ENCODE measurements around the gene SAMD11.
"Not testable (repeated sequence)": the region's sequence is repeated elsewhere in the genome, so short reads cannot be mapped to it uniquely, and the experiment has no call there.

SAMD11 gene

GRCh38 chr1:974687-975328 lies 51.1 kb downstream of the SAMD11 start:
- no peak for DNase-seq (ENCODE audit: low spot score)

DNA sequence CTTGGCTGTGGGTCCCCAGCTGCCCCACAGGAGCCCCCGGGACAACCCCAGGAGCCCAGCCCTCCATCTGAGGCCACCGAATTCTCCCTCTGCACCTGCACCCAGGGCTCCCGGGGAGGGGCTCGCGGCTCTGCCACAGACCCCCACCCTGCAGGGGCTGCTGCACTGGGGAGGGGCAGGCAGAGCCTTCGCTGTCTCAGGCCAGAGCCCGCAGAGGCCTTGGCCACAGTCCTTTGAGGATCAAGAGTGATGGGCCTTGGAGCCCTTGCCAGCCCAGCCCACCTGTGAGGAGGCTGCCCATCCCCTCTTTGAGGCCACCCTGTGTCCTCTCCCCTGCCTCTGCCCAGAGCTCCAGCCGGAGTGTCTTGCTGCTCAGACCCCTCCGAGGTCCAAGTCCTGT lies 51.6 kb downstream of the SAMD11 start:
- DNase-seq (ENCODE audit: low spot score): no peak

- no peak for DNase-seq (ENCODE audit: low spot score)
Measured at GRCh38 chr1:975896-976683, 52.4 kb downstream of the SAMD11 start.

DNA sequence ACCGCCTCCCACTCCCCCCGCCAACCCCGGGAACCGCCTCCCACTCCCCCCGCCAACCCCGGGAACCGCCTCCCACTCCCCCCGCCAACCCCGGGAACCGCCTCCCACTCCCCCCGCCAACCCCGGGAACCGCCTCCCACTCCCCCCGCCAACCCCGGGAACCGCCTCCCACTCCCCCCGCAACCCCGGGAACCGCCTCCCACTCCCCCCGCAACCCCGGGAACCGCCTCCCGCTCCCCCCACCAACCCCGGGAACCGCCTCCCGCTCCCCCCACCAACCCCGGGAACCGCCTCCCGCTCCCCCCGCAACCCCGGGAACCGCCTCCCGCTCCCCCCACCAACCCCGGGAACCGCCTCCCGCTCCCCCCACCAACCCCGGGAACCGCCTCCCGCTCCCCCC lies 53.1 kb downstream of the SAMD11 start:
- not testable (repeated sequence) for DNase-seq (ENCODE audit: low spot score)

DNA sequence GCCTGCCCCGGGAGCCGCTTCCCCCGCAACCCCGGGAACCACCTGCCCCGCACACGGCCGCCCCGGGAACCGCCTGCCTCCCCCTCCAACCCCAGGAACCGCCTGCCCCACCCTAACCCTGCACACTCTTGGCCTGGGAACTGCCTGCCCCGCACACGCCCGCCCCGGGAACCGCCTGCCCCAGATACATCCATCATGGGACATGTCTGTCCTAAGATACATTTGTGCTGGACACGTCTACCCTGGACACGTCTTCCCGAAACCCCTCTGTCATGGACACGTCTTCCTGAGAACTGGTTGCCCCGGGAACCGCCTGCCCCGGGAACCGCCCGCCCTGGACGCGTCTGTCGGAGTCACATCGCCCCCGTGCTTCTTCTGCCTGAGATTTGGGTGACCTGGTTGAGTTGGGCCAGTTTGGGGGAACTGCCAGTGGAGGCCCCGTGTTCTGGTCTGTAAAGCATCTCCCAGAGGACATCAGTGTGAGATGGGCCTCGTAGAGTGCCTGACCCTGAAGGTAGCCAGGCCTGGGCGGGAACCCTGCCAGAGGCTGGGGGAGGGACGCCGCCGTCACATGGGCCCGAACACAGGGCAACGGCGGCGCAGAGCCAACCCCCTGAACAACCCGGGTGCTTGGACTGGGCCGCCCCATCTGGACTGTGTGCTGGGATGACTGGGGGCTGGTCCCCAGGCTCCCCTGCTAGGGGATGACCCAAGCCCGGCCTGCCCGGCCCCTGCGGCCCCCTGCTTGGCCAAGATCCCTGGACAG lies 54.5 kb downstream of the SAMD11 start:
- no peak for DNase-seq (ENCODE audit: low spot score)

DNA sequence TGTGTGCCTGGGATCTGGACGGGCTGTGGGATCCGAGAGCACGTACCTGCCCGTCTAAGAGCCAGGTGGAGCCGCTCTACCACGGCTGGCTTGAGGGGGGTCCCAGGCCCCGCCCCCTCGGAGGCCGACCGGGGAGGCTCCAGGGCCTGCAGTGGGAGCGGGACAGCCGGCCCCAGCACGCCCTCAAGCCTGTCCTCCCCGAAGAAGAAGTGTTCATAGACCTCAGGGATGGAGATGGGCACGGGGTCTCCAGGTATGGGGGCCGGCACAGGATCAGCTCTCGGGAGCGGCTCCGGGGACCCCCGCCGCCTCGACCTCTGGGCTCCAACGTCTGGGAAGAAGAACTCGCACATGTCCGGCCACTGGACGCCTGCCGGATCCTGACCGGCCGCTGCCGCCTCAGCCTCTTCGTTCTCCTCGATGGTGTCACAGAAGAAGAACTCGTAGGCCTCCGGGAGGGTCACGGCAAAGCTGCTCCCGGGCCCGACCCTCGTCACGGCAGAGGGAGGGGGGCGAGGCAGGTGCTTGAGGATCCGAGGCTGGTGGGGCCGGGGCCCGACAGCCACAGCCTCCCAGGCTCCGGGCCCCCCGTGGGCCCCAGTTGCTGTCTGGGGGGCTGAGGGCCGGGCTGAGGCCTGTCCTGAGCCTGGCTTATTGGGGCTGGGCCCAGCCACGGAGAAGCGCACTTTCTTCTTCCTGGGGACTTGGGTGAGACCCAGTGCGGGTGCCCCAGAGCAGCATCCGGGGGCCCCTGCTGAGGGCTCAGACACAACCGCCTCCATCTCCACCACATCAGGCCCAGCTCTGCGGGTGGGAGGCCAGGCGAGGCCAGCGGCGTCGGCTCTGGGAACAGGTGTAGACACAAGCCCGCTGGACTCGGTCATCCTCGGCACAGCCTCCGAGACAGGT lies 55.4 kb downstream of the SAMD11 start:
- no peak for DNase-seq (ENCODE audit: low spot score)

GRCh38 chr1:979744-980072 lies 56.0 kb downstream of the SAMD11 start:
- no peak for DNase-seq (ENCODE audit: low spot score)

GRCh38 chr1:980137-980571 lies 56.4 kb downstream of the SAMD11 start:
- no peak for DNase-seq (ENCODE audit: low spot score)

- DNase-seq (ENCODE audit: low spot score): no peak
Measured at GRCh38 chr1:980602-981395, 57.1 kb downstream of the SAMD11 start.

- DNase-seq (ENCODE audit: low spot score): no peak
Measured at GRCh38 chr1:981491-981954, 57.8 kb downstream of the SAMD11 start.

- DNase-seq (ENCODE audit: low spot score): no peak
Measured at GRCh38 chr1:981955-982558, 58.3 kb downstream of the SAMD11 start, which contains the start of gene PERM1. Gene PERM1 (minus strand): TSS chr1:982093. CDS start chr1:981029, 1,064 bp downstream.

DNA sequence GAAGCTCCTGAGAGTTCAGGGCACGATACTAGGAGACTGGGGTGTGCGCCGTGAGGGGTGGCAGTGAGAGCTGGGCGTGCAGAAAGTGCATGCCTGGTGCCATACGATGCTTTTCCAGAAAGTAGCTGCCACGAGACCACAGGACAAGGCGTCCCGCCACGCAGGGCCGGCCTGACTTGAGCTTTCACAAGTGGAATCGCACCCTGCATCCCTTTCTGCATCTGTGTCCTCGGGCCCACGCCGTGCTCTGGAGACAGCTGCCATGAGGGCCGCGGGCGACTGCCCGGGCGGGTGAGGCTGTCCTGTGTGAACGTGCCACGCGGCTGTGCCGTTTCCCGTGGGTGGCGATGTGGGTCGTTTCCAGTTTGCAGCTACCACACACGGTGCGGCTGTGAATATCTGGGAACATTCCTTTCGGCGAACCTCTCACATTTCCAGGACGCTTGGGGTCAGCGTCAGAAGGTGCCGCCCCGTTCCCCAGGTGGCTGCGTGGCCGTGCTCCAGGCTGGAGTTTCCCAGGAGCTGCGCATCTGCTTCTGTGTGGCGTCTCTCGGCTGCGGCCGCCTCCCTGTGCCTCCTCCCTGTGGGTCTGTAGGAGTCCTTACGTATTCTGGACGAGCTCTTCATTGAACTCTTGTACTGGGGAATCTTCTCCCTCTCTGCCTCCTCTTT lies 59.2 kb downstream of the SAMD11 start:
- DNase-seq (ENCODE audit: low spot score): no peak

DNA sequence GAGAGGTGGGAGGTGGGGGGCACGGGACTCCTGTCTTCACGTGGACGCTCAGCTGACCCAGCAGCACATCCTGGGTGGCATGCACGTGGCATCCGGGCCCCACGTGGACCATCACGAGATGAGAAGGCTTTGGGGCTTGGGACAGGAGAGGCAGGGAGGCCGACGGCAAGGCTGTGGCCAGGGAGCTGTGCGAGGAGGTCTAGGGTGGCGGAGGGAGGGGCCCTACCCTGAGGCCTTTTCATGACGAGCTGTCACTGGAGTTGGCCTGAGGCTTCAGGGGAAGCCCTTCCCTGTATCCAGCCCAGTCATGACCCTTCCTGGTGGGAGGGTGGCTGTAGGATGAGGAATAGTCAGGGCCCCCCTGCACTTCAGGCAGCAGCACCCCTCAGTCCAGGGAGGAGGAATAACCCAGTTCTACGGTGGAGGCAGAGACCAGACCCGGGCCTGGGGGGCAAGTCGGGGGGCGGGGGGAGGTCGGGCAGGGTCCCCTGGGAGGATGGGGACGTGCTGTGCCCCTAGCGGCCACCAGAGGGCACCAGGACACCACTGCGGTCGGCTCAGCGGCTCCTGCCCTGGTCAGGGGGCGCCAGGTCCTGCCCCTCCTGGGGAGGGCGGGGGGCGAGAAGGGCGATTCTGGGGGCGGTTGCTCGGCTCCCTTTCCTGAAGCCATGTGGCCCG lies 60.2 kb downstream of the SAMD11 start:
- DNase-seq (ENCODE audit: low spot score): no peak

GRCh38 chr1:984476-984814 lies 60.7 kb downstream of the SAMD11 start:
- DNase-seq (ENCODE audit: low spot score): no peak

DNA sequence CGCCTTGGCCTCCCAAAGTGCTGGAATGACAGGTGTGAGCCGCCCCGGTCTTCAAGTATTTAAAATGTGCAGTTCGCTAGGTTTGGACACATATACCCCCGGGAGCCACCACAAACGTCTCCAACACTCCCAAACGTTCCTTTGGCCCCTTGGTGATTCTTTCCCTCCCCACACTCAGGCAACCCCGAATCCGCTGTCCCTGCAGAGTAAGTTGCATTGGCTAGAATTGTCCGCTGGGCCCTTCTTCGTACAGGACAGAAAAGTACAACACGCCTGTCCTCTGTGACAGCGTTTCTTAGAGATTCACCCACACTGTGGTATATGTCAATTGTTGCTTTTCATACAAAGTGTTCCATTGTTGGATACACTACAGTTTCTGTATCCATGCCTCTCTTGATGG lies 61.4 kb downstream of the SAMD11 start:
- DNase-seq (ENCODE audit: low spot score): no peak

DNA sequence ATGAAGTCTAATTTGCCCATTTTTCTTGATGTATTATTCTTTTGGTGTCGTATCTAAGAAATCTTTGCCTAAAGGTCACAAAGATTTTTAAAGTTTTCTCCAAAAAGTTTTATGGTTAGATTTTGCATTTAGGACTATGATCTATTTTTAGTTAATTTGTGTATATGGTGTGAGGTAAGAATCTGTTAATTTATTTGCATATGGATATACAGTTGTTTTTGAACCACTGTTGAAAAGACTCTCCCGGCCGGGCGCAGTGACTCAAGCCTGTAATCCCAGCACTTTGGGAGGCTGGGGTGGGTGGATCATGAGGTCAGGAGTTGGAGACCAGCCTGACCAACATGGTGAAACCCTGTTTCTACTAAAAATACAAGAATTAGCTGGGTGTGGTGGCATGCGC lies 64.3 kb downstream of the SAMD11 start:
- DNase-seq (ENCODE audit: low spot score): not testable (repeated sequence)

GRCh38 chr1:991275-991674 lies 67.6 kb downstream of the SAMD11 start:
- DNase-seq (ENCODE audit: low spot score): not testable (repeated sequence)

DNA sequence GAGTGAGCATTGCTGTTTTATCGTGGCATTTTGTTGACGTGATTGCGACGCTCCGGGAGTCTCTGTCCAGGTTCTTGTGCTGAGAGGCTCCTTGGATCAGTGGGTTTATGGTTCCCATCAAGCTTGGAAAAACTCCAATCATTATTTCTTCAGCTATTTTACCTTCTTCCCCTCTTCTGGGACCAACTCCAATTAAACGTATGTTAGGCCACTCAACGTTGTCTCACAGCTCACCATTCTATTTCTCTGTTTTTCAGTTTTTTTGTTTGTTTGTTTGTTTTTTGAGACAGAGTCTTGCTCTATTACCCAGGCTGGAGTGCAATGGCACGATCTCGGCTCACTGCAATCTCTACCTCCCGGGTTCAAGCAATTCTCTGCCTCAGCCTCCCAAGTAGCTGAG lies 68.2 kb downstream of the SAMD11 start:
- DNase-seq (ENCODE audit: low spot score): no peak

- DNase-seq (ENCODE audit: low spot score): no peak
Measured at GRCh38 chr1:992362-992761, 68.6 kb downstream of the SAMD11 start.

All from globus pallidus (tissue), 1 donor.